WTC11 (cell line): ENCODE results near the gene SHC3. TPM values are rescaled to one million over a fixed set of nuclear protein-coding genes. Genes with fewer than 3 reads are reported as not detected.

Experiments
- ATAC-seq: fragments of 200-7000 bp; cut with Tn5 transposase; 2 replicates; pipeline ENCODE4 v1.10.0; 2021; ENCODE audit warnings: mild to moderate bottlenecking, moderate library complexity
- CTCF ChIA-PET: fragments of 300-600 bp; sonication (Branson Sonifier 250); formaldehyde crosslinking; loops from one replicate; lab custom pipeline; 2021; ENCODE audit warnings: antibody characterized with exemption; lab: Charles Lee
- POLR2A ChIA-PET: fragments of 350-600 bp; sonication (Branson Sonifier 250); formaldehyde crosslinking; loops from one replicate; lab custom pipeline; 2021; ENCODE audit warnings: antibody characterized with exemption; lab: Charles Lee
- DNase-seq: peaks from one replicate; pipeline ENCODE4 v3.0.0; 2021; ENCODE audit warnings: low spot score
- H3K27ac Mint-ChIP-seq: 2 replicates; pipeline ENCODE4 v1.8.0; 2021; ENCODE audit warnings: mixed read lengths
- H3K27me3 Mint-ChIP-seq: 2 replicates; pipeline ENCODE4 v1.8.0; 2021; ENCODE audit warnings: low read depth, mild to moderate bottlenecking, moderate library complexity, mixed read lengths
- H3K36me3 Mint-ChIP-seq: 2 replicates; pipeline ENCODE4 v1.8.0; 2021; ENCODE audit warnings: mixed read lengths
- H3K4me1 Mint-ChIP-seq: 2 replicates; pipeline ENCODE4 v1.8.0; 2022; ENCODE audit warnings: mixed read lengths
- H3K4me3 Mint-ChIP-seq: 2 replicates; pipeline ENCODE4 v1.8.0; 2021; ENCODE audit warnings: mild to moderate bottlenecking, moderate library complexity, mixed read lengths
- H3K9me3 Mint-ChIP-seq: 2 replicates; pipeline ENCODE4 v1.8.0; 2021; ENCODE audit warnings: mixed read lengths
- CDX4 ChIP-seq: fragments of 250-450 bp; sonication (Bioruptor Pico); IDR thresholded peaks from 2 replicates; pipeline ENCODE4 v1.9.0; 2021; ENCODE audit warnings: moderate library complexity, mild to moderate bottlenecking, inconsistent platforms, borderline replicate concordance
- CREM ChIP-seq: sonication (generic); formaldehyde crosslinking; IDR thresholded peaks from 2 replicates; pipeline ENCODE4 v1.8.1; 2022; ENCODE audit warnings: mild to moderate bottlenecking, missing genetic modification reagents, moderate library complexity
- CTCF ChIP-seq: fragments of 200-600 bp; IDR thresholded peaks from 2 replicates; pipeline ENCODE4 v1.8.0; 2022; ENCODE audit warnings: antibody characterized with exemption
- E2F5 ChIP-seq: sonication (generic); formaldehyde crosslinking; IDR thresholded peaks from 2 replicates; pipeline ENCODE4 v1.8.1; 2022; ENCODE audit warnings: mild to moderate bottlenecking, moderate library complexity, missing genetic modification reagents
- EMX1 ChIP-seq: fragments of 250-450 bp; sonication (Bioruptor Pico); IDR thresholded peaks from 2 replicates; pipeline ENCODE4 v1.8.0; 2021; ENCODE audit warnings: mild to moderate bottlenecking
- ETV6 ChIP-seq: sonication (generic); formaldehyde crosslinking; IDR thresholded peaks from 2 replicates; pipeline ENCODE4 v1.8.1; 2022; ENCODE audit warnings: mild to moderate bottlenecking, missing genetic modification reagents
- GTF2I ChIP-seq: fragments of 250-450 bp; sonication (Bioruptor Pico); conservative IDR thresholded peaks from 2 replicates; pipeline ENCODE4 v1.4.0; 2021; ENCODE audit warnings: mild to moderate bottlenecking
- HMGXB4 ChIP-seq: sonication (generic); formaldehyde crosslinking; IDR thresholded peaks from 2 replicates; pipeline ENCODE4 v1.8.1; 2023; ENCODE audit warnings: mild to moderate bottlenecking, moderate library complexity, missing genetic modification reagents
- IRF1 ChIP-seq: sonication (generic); formaldehyde crosslinking; IDR thresholded peaks from 2 replicates; pipeline ENCODE4 v1.8.0; 2023; ENCODE audit warnings: missing genetic modification reagents
- KAT7 ChIP-seq: sonication (generic); formaldehyde crosslinking; IDR thresholded peaks from 2 replicates; pipeline ENCODE4 v1.8.1; 2023; ENCODE audit warnings: missing genetic modification reagents, mild to moderate bottlenecking, borderline replicate concordance
- MLX ChIP-seq: sonication (generic); formaldehyde crosslinking; IDR thresholded peaks from 2 replicates; pipeline ENCODE4 v1.8.1; 2023; ENCODE audit warnings: mild to moderate bottlenecking, missing genetic modification reagents, moderate library complexity
- NFATC4 ChIP-seq: fragments of 250-450 bp; sonication (Bioruptor Pico); IDR thresholded peaks from 2 replicates; pipeline ENCODE4 v1.9.0; 2021; ENCODE audit warnings: mild to moderate bottlenecking
- NFE2L1 ChIP-seq: sonication (generic); formaldehyde crosslinking; IDR thresholded peaks from 2 replicates; pipeline ENCODE4 v1.8.1; 2023; ENCODE audit warnings: missing genetic modification reagents
- NR3C1 ChIP-seq: sonication (generic); formaldehyde crosslinking; conservative IDR thresholded peaks from 2 replicates; pipeline ENCODE4 v1.8.1; 2023; ENCODE audit warnings: low read depth, mild to moderate bottlenecking, missing genetic modification reagents
- STAT6 ChIP-seq: sonication (generic); formaldehyde crosslinking; conservative IDR thresholded peaks from 2 replicates; pipeline ENCODE4 v1.8.1; 2023; ENCODE audit warnings: mild to moderate bottlenecking, low read depth, missing genetic modification reagents, moderate library complexity
- TCF7 ChIP-seq: sonication (generic); formaldehyde crosslinking; IDR thresholded peaks from 2 replicates; pipeline ENCODE4 v1.8.0; 2022; ENCODE audit warnings: mild to moderate bottlenecking, low read depth, missing genetic modification reagents, moderate library complexity
- ZBTB21 ChIP-seq: sonication (generic); formaldehyde crosslinking; IDR thresholded peaks from 2 replicates; pipeline ENCODE4 v1.8.1; 2023; ENCODE audit warnings: mild to moderate bottlenecking, missing genetic modification reagents, borderline replicate concordance
- ZNF219 ChIP-seq: sonication (generic); formaldehyde crosslinking; IDR thresholded peaks from 2 replicates; pipeline ENCODE4 v1.8.0; 2023; ENCODE audit warnings: missing genetic modification reagents, mild to moderate bottlenecking, borderline replicate concordance
- ZNF232 ChIP-seq: sonication (generic); formaldehyde crosslinking; IDR thresholded peaks from 2 replicates; pipeline ENCODE4 v1.8.0; 2022; ENCODE audit warnings: mild to moderate bottlenecking, missing genetic modification reagents
- ZNF423 ChIP-seq: fragments of 250-450 bp; sonication (Bioruptor Pico); IDR thresholded peaks from 2 replicates; pipeline ENCODE4 v2.1.2; 2022; ENCODE audit warnings: mild to moderate bottlenecking, moderate library complexity
- ZNF512 ChIP-seq: sonication (generic); formaldehyde crosslinking; IDR thresholded peaks from 2 replicates; pipeline ENCODE4 v1.8.1; 2022; ENCODE audit warnings: missing genetic modification reagents, borderline replicate concordance
- total RNA-seq: library from RNA; stranded (reverse); gene quantifications from 3 replicates; pipeline ENCODE4 v1.2.3, GENCODE V29; 2021

Gene SHC3
- total RNA-seq, 1 experiment from 2014 or later = 4.9 TPM

- Mint-ChIP-seq H3K9me3 (peaks cover 4% of the 10 kb centered on the region; the same call in 1 of the 2 replicates), H3K4me1 (peaks cover 18% of the 10 kb centered on the region), H3K27me3 (no peaks in the 10 kb centered on the region), H3K36me3 (no peaks in the 10 kb centered on the region), H3K27ac (no peak overlapping the region), H3K4me3 (no peak overlapping the region)
- ATAC-seq (no peak), DNase-seq (no peak)
- CTCF ChIA-PET = no interaction called here
- POLR2A ChIA-PET = no interaction called here
- TF ChIP-seq NFE2L1 (no peak), CREM (CRISPR knock-in tag) (no peak), IRF1 (CRISPR knock-in tag) (no peak), HMGXB4 (CRISPR knock-in tag) (no peak), ZBTB21 (CRISPR knock-in tag) (no peak), ZNF219 (CRISPR knock-in tag) (no peak), GTF2I (CRISPR knock-in tag) (no peak), STAT6 (CRISPR knock-in tag) (no peak)
These were observed 46.4 kb upstream of the SHC3 start for GRCh38 chr9:89225036-89225435.

GRCh38 chr9:89224633-89225032 is 46.0 kb upstream of the SHC3 start:
- POLR2A ChIA-PET = no interaction called here
- no peaks in the 10 kb centered on the region for H3K36me3 Mint-ChIP-seq
- H3K9me3 Mint-ChIP-seq = peaks cover 4% of the 10 kb centered on the region; the same call in 1 of the 2 replicates
- CTCF ChIA-PET = no interaction called here
- no peak overlapping the region for H3K4me3 Mint-ChIP-seq
- H3K27me3 Mint-ChIP-seq = no peaks in the 10 kb centered on the region
- H3K27ac Mint-ChIP-seq = no peak overlapping the region
- TF ChIP-seq ZNF219 (CRISPR knock-in tag) = no peak
- no peak for TF ChIP-seq NFATC4 (CRISPR knock-in tag)
- no peak for TF ChIP-seq TCF7 (CRISPR knock-in tag)
- no peak for TF ChIP-seq ZNF232 (CRISPR knock-in tag)
- TF ChIP-seq ZNF423 = no peak
- TF ChIP-seq ETV6 = no peak
- TF ChIP-seq CREM (CRISPR knock-in tag) = no peak
- TF ChIP-seq CDX4 (CRISPR knock-in tag) = no peak
- TF ChIP-seq EMX1 (CRISPR knock-in tag) = no peak
- TF ChIP-seq ZBTB21 (CRISPR knock-in tag) = no peak
- TF ChIP-seq MLX = no peak
- TF ChIP-seq E2F5 = no peak
- TF ChIP-seq NR3C1 = no peak
- no peak for TF ChIP-seq ZNF512 (CRISPR knock-in tag)
- TF ChIP-seq CTCF = no peak
- no peak for TF ChIP-seq KAT7 (CRISPR knock-in tag)
- DNase-seq (no peak), ATAC-seq (no peak)
- H3K4me1 Mint-ChIP-seq = peaks cover 18% of the 10 kb centered on the region
